HG03558 (cell line): ENCODE data around the gene AKNA.

Source experiments
- ATAC-seq: cut with Tn5 transposase; IDR thresholded peaks from one replicate; pipeline ENCODE4 v1.9.1; 2021; ENCODE audit warnings: moderate number of reproducible peaks; ENCODE audit not compliant: unreplicated experiment; ENCODE audit errors: extremely low read depth

AKNA gene

DNA sequence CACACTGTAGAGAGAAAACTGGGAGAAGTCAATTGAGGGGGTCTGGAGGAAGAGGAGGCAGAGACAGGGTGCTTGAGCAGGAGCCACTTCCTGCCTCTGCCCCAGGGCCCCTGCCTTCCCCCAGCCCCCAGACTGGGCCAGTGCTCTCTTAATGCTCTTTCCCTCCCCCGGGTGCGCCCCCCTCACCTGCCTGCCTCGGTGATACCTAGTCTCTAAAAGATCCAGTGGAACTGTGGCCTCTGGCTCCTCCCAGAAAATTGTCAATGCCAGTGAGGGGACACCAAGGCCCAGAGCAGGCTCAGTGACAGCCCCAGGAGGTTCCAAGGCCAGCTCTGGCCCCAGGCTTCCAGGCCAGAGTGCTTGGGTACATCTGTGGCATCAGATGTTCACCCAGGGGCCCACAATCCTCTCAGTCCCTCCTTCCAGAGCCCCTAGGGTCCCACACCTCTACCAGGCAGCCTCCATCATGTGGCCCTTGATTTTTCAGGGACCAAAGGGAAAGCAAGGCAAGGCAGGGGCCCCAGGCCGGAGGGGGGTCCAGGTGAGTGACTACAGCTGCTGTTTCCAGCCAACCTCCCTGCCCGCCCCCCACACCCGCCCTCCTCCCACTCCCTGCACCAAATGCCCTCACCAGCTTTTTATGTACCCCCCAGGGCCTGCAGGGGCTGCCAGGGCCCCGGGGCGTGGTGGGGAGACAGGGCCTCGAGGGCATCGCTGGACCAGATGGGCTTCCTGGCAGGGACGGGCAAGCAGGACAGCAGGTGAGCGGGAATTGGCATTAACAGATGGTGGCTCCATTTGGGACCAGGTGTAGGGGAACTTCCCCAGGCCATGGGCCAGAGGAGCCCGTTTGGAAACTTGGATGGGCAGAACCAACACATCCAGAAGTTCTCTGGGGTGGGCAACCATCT lies 98.0 kb downstream of the AKNA start:
- no peak for ATAC-seq

GRCh38 chr9:114289106-114289505 lies 98.7 kb downstream of the AKNA start:
- ATAC-seq = no peak

DNA sequence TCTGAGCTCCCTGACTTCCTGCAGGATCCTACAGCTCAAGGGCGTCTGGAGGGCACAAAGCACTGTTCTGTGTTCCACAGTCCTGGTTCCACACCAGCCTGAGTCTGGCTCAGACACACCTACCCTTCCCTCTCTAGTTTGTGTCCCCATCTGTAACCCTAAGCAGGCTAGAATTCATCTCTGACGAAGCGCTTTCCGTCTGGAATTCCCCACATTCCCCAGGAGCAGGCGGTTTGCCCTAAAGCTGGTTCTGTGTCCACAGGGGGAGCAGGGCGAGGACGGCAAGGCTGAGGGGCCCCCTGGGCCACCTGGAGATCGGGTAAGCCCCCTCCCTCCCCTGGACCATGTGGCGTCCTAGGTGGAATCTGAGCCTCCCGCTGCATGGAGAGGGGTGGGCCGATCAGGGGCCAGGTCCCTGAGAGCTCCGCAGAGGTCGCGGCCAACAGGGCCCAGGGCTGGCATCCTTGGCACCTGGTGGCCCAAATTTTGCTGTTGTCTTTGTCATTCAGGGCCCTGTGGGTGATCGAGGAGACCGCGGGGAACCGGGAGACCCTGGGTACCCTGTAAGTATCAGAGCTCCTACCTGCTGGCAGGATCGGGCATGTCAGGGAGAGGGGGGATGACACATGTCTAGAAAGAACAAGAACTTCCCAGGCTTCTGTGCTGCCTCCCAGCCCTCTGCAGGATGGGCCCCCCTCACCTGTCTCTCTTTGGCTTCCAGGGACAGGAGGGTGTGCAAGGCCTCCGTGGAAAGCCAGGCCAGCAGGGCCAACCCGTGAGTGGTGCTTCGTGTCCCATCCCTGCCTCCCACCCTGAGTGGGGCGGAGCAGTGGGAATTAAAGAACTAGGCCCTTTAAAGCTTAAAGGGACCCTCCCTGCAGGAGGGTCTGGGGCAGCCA lies 99.3 kb downstream of the AKNA start:
- no peak for ATAC-seq

DNA sequence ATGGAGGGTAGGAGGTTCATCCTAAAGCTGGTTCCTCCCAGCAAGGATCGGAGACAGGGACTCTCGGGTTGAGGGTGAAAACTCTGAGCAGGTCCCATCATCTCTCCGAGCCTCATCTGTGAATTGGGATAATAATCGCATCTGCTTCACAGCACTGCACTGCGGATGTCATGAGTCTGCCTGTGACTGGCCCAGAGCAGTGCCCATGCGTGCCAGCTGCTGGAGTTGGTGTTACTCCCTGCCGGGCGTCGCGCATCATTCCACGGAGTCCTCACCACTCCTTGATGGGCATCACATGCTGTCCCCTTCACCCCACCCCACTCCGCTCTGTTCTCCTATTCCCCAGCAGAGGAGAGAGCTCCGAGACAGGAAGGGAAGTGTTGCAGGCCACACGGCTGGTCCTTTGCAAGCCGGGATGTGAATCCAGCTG lies 100.0 kb downstream of the AKNA start:
- no peak for ATAC-seq

GRCh38 chr9:114287001-114287762 lies 100.6 kb downstream of the AKNA start:
- no peak for ATAC-seq

GRCh38 chr9:114286146-114286679 lies 101.6 kb downstream of the AKNA start:
- no peak for ATAC-seq

DNA sequence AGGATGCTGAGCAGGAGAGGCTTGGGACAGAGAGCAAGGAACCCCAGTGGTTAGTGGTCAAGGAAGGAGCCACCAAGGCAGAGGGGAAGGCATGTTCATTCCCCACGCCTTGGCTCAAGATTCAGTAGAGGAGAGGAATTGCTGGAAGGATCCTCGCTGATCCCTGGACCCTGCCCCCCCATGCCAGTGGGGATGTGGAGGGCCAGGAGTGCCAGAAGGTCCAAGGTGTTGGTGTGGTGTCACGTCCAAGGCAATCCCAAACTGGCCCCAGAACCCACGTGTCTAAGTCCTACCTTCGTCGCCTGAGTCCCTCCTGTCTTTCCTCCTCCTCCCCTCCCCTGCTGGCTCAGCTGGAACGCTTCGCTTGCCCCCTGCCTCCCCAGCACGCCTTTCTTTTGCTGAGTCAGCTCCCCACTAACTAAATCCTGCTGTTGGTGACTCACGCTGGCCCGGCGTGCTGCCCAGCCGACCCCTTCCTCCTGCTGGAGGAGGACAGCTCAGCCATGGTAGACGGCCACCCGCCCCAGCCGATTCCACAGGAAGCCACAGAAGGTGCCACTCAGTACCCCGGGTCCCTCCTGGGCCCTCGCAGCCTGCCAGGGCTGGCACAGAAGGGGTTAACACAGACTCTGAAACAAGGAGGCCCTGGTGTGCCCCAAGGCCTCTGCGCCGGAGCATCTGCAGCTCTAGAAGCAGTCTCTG lies 102.5 kb downstream of the AKNA start:
- ATAC-seq = no peak

DNA sequence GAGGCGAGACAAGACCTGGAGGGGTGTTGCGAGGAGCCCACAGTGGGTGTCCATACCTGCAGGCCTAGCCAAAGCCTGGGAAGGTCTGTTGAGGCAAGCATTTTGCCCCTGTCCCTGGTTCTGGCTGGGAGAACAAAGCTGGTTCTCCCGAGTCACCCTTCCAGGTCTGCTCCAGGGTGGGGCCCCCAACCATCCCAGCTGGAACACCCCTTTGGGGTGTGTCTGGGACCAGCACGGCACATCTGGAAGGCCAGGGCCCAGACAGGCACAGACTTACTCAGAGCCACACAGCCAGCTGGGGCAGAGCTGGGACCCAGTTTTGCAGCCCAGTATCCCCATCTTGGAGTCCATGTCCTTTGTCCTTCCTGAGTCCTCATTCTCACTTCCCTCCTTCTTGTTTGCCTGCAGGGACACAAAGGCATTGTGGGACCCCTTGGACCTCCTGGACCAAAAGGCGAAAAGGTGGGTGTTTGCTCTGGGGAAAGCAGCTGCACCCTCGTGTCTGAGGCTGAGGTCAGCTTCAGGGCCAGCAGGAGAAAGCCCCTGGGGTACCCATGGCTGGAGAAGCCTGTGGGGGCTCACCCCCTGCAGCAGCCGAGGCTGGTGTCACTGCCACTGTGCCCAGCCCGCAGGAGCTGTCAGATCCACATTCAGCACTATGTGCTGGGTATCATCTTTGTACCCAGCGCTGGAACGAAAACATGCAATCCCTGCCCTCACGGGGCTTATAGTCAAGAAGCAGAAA lies 103.3 kb downstream of the AKNA start:
- ATAC-seq = no peak
